ENCODE measurements around the gene RIC1. TPM values are rescaled to one million over a fixed set of nuclear protein-coding genes. Genes with fewer than 3 reads are reported as not detected.

The RIC1 gene
- total RNA-seq, 1 experiment from 2014 or later = 23.1 TPM

GRCh38 chr9:5628183-5628529, 751 bp upstream of the RIC1 start:
- intact Hi-C loops (cut with micrococcal nuclease) = loop anchor here (10.0 kb wide), 1 partner anchor 137 kb away; no protein-coding TSS in a partner anchor
- peak; percentile 27 for DNase-seq (ENCODE audit: unreplicated experiment)
- POLR2A ChIA-PET = interaction anchor here (0.8 to 2.8 kb wide), 23 partner anchors 8 to 949 kb away, joined by 3 to 34 read pairs (median 4); partner anchors contain the start of genes AK3, CD274, CDC37L1 and PLGRKT

GRCh38 chr9:5629312-5630080, 589 bp downstream of the RIC1 start:
- intact Hi-C loops (cut with micrococcal nuclease) = loop anchor here (1.0 to 10.0 kb wide), 2 partner anchors 86 to 135 kb away; no protein-coding TSS in a partner anchor
- Mint-ChIP-seq H3K36me3 (ENCODE audit: insufficient read depth, unreplicated experiment) (no peaks in the 10 kb centered on the region), H3K4me1 (ENCODE audit: insufficient read depth, unreplicated experiment) (peaks cover 24% of the 10 kb centered on the region)

More at GRCh38 chr9:5628183-5628529, 751 bp upstream of the RIC1 start:
- TF ChIP-seq CTCF (IDR thresholded peaks at IDR 0.05; ENCODE audit: unreplicated experiment) = no peak
- BruUV-seq (replicated peaks) = TSS peak; percentile 67
- Mint-ChIP-seq H3K27me3 (ENCODE audit: insufficient read depth, unreplicated experiment) (no peaks in the 10 kb centered on the region), H3K4me1 (ENCODE audit: insufficient read depth, unreplicated experiment) (peaks cover 15% of the 10 kb centered on the region), H3K4me3 (ENCODE audit: unreplicated experiment) (peak overlapping the region; percentile 88), H3K36me3 (ENCODE audit: insufficient read depth, unreplicated experiment) (no peaks in the 10 kb centered on the region), H3K9me3 (ENCODE audit: unreplicated experiment) (no peaks in the 10 kb centered on the region), H3K27ac (ENCODE audit: low read depth, unreplicated experiment) (peak overlapping the region; percentile 92)
- CTCF ChIA-PET = interaction anchor here (0.6 to 1.3 kb wide), 7 partner anchors 11 to 435 kb away, joined by 3 to 5 read pairs (median 4); partner anchors contain the start of gene CD274

GRCh38 chr9:5630081-5630507, 1.2 kb downstream of the RIC1 start:
- peaks cover 24% of the 10 kb centered on the region for H3K4me1 Mint-ChIP-seq (ENCODE audit: insufficient read depth, unreplicated experiment)

More at GRCh38 chr9:5629312-5630080, 589 bp downstream of the RIC1 start:
- BruUV-seq (replicated peaks) = no TSS peak
- ChIA-PET CTCF (interaction anchor here (0.7 kb wide), 1 partner anchor 71 kb away, joined by 6 read pairs; no protein-coding TSS in a partner anchor), POLR2A (interaction anchor here (0.6 to 2.8 kb wide), 19 partner anchors 10 to 950 kb away, joined by 3 to 34 read pairs (median 4); partner anchors contain the start of genes AK3, CD274, CDC37L1 and PLGRKT)
- Mint-ChIP-seq H3K9me3 (ENCODE audit: unreplicated experiment) (peaks cover under 1% of the 10 kb centered on the region), H3K4me3 (ENCODE audit: unreplicated experiment) (peak overlapping the region; percentile 88), H3K27me3 (ENCODE audit: insufficient read depth, unreplicated experiment) (no peaks in the 10 kb centered on the region), H3K27ac (ENCODE audit: low read depth, unreplicated experiment) (peak overlapping the region; percentile 88)
- TF ChIP-seq CTCF (IDR thresholded peaks at IDR 0.05; ENCODE audit: unreplicated experiment) = no peak
- peak; percentile 63 for DNase-seq (ENCODE audit: unreplicated experiment)

More at GRCh38 chr9:5630081-5630507, 1.2 kb downstream of the RIC1 start:
- peak overlapping the region; percentile 88 for H3K27ac Mint-ChIP-seq (ENCODE audit: low read depth, unreplicated experiment)
- DNase-seq (ENCODE audit: unreplicated experiment) = peak; percentile 56
- no peak for TF ChIP-seq CTCF (IDR thresholded peaks at IDR 0.05; ENCODE audit: unreplicated experiment)
- intact Hi-C loops (cut with micrococcal nuclease) = no loop called here
- peaks cover 6% of the 10 kb centered on the region for H3K9me3 Mint-ChIP-seq (ENCODE audit: unreplicated experiment)
- POLR2A ChIA-PET = no interaction called here
- CTCF ChIA-PET = no interaction called here
- TSS peak; percentile 51 for BruUV-seq (replicated peaks)
- no peaks in the 10 kb centered on the region for H3K27me3 Mint-ChIP-seq (ENCODE audit: insufficient read depth, unreplicated experiment)
- no peaks in the 10 kb centered on the region for H3K36me3 Mint-ChIP-seq (ENCODE audit: insufficient read depth, unreplicated experiment)
- H3K4me3 Mint-ChIP-seq (ENCODE audit: unreplicated experiment) = peak overlapping the region; percentile 88
